ENCODE measurements around the gene DICER1.

DNA sequence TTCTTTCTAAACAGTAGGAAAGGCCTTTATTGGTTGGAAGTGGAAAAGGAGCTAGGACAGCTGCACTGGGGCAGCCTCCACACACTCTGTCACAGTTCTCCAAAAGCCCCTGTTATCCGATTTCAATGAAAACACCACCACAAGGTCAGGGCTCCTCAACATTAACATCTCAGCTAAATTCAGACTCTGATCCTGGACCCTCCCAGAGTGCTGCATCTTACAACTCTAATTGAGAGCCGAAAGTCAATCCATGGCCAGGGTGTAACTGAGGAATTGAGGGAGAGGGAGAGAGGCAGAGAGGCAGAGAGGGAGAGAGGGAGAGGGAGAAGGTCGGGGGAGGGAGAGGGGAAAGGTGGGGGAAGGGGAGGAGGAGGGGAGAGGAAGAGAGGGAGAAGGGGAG is 32.1 kb downstream of the DICER1 start:
- no peak for TF ChIP-seq BHLHE40 (IDR thresholded peaks at IDR 0.05; ENCODE audit: borderline replicate concordance)
- TF ChIP-seq TARDBP (IDR thresholded peaks at IDR 0.05): no peak
- TF ChIP-seq FOXA1 (IDR thresholded peaks at IDR 0.05): no peak
- TF ChIP-seq HDGF (IDR thresholded peaks at IDR 0.05; ENCODE audit: borderline replicate concordance): no peak
- TF ChIP-seq ZNF384 (IDR thresholded peaks at IDR 0.05): no peak
- no peak for TF ChIP-seq SP1 (IDR thresholded peaks at IDR 0.05)

Measured in HEK293T (cell line).